ENCODE measurements around the gene BRMS1L. TPM values are rescaled to one million over a fixed set of nuclear protein-coding genes. Genes with fewer than 3 reads are reported as not detected.
A peak's percentile ranks its signal among the peaks of the same experiment; 100 is the strongest.

The BRMS1L gene
- total and polyA plus RNA-seq, 9 of the 15 experiments (the other 6 are each of a cell fraction or from before 2014, with no cell fraction given): 1.2 to 4.7 (median 3.3) TPM

GRCh38 chr14:35826218-35826951 is at the start of gene BRMS1L (continued):
- TF ChIP-seq, protein P1, sequence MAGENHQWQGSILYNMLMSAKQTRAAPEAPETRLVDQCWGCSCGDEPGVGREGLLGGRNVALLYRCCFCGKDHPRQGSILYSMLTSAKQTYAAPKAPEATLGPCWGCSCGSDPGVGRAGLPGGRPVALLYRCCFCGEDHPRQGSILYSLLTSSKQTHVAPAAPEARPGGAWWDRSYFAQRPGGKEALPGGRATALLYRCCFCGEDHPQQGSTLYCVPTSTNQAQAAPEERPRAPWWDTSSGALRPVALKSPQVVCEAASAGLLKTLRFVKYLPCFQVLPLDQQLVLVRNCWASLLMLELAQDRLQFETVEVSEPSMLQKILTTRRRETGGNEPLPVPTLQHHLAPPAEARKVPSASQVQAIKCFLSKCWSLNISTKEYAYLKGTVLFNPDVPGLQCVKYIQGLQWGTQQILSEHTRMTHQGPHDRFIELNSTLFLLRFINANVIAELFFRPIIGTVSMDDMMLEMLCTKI (IDR thresholded peaks at IDR 0.05; ENCODE audit: partially characterized antibody): no peak
- TF ChIP-seq TSC22D4 (tag; IDR thresholded peaks at IDR 0.05): no peak
- TF ChIP-seq USF1 (CRISPR knock-in tag; IDR thresholded peaks at IDR 0.05): no peak
- TF ChIP-seq CUX1 (CRISPR knock-in tag; IDR thresholded peaks at IDR 0.05): no peak
- TF ChIP-seq ZNF507 (tag; conservative IDR thresholded peaks at IDR 0.05): no peak
- no peak for TF ChIP-seq NCOR1 (IDR thresholded peaks at IDR 0.05)
- no peak for TF ChIP-seq ZNF583 (CRISPR knock-in tag; IDR thresholded peaks at IDR 0.05)
- TF ChIP-seq POLR2AphosphoS5 (IDR thresholded peaks at IDR 0.05; ENCODE audit: control insufficient read depth, insufficient read depth, low read depth, low read length): peak; percentile 56; the same call in 1 of the 2 replicates
- no peak for TF ChIP-seq KLF10 (CRISPR knock-in tag; IDR thresholded peaks at IDR 0.05)
- no peak for TF ChIP-seq ZKSCAN3 (CRISPR knock-in tag; IDR thresholded peaks at IDR 0.05)
- TF ChIP-seq, protein P2, sequence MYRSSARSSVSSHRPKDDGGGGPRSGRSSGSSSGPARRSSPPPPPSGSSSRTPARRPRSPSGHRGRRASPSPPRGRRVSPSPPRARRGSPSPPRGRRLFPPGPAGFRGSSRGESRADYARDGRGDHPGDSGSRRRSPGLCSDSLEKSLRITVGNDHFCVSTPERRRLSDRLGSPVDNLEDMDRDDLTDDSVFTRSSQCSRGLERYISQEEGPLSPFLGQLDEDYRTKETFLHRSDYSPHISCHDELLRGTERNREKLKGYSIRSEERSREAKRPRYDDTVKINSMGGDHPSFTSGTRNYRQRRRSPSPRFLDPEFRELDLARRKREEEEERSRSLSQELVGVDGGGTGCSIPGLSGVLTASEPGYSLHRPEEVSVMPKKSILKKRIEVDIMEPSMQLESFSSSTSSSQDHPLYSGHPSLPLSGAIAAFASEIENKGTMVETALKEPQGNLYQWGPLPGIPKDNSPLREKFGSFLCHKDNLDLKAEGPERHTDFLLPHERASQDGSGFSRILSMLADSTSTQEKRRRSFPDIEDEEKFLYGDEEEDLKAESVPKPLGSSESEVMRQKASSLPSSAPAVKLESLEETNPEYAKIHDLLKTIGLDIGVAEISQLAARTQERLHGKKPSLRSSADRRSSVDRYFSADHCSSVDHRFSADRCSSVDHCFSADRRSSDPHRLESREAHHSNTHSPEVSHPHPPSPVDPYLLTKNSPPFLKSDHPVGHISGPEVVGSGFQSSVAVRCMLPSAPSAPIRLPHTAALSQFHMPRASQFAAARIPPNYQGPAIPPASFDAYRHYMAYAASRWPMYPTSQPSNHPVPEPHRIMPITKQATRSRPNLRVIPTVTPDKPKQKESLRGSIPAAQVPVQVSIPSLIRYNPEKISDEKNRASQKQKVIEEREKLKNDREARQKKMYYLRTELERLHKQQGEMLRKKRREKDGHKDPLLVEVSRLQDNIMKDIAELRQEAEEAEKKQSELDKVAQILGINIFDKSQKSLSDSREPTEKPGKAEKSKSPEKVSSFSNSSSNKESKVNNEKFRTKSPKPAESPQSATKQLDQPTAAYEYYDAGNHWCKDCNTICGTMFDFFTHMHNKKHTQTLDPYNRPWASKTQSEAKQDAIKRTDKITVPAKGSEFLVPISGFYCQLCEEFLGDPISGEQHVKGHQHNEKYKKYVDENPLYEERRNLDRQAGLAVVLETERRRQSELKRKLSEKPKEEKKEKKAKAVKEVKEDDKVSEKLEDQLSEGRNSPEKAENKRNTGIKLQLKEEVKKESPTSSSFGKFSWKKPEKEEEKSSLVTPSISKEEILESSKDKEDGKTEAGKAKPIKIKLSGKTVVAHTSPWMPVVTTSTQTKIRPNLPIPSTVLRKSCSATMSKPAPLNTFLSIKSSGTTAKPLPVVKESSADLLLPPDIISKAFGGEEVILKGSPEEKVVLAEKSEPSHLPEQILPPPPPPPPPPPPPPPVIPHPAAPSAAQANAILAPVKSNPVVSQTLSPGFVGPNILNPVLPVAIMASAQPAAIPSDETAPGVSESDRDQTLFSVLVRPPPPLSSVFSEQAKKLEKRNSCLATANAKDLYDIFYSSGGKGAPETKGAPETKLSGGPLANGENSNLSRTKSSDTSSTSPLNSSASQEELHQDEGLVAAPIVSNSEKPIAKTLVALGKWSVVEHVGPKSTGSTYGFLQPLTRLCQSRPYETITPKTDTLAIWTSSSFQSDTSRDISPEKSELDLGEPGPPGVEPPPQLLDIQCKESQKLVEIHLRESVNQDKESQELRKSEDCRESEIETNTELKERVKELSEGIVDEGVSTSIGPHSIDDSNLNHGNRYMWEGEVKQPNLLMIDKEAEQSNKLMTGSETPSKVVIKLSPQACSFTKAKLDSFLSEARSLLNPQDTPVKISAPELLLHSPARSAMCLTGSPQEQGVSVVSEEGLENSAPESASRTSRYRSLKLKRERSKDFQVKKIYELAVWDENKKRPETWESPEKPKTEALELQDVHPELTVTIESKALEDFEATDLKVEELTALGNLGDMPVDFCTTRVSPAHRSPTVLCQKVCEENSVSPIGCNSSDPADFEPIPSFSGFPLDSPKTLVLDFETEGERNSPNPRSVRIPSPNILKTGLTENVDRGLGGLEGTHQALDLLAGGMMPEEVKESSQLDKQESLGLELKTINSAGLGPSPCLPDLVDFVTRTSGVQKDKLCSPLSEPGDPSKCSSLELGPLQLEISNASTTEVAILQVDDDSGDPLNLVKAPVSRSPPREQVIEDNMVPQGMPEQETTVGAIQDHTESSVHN (IDR thresholded peaks at IDR 0.05; ENCODE audit: borderline replicate concordance in 1 of 2, low read depth in 1 of 2): no peak

All from K562 (cell line).